Muscle layer of colon (tissue), 2 donors: ENCODE data around the gene NACC2.
"Not testable (repeated sequence)": the region's sequence is repeated elsewhere in the genome, so short reads cannot be mapped to it uniquely, and the experiment has no call there.

Experiments used
- H3K27ac ChIP-seq: one replicate; pipeline ENCODE4 v1.7.0; 2013; ENCODE audit warnings: low read depth, mild to moderate bottlenecking, low read length, moderate library complexity
- H3K27me3 ChIP-seq, 2 donors: one replicate each; pipeline ENCODE4 v1.7.0; 2013; ENCODE audit warnings: low read length in 2 of 2, mild to moderate bottlenecking in 2 of 2; ENCODE audit not compliant: insufficient read depth in 2 of 2, control insufficient read depth in 1 of 2
- H3K36me3 ChIP-seq: one replicate; pipeline ENCODE4 v1.7.0; 2013; ENCODE audit warnings: mild to moderate bottlenecking, low read length; ENCODE audit not compliant: insufficient read depth
- H3K4me1 ChIP-seq: one replicate; pipeline ENCODE4 v1.7.0; 2013; ENCODE audit warnings: mild to moderate bottlenecking, low read length; ENCODE audit not compliant: insufficient read depth
- H3K4me3 ChIP-seq, 2 donors: one replicate each; pipeline ENCODE4 v1.7.0; 2013; ENCODE audit warnings: low read length in 2 of 2, low read depth in 1 of 2, mild to moderate bottlenecking in 1 of 2, moderate library complexity in 1 of 2
- H3K9ac ChIP-seq: one replicate; pipeline ENCODE4 v1.7.0; 2013; ENCODE audit warnings: low read length
- H3K9me3 ChIP-seq: one replicate; pipeline ENCODE4 v1.7.0; 2013; ENCODE audit warnings: mild to moderate bottlenecking, low read length
- donor health status: abdominal sarcoma.
- donor health status: Adenocarcinoma of cecum.

NACC2 gene

DNA sequence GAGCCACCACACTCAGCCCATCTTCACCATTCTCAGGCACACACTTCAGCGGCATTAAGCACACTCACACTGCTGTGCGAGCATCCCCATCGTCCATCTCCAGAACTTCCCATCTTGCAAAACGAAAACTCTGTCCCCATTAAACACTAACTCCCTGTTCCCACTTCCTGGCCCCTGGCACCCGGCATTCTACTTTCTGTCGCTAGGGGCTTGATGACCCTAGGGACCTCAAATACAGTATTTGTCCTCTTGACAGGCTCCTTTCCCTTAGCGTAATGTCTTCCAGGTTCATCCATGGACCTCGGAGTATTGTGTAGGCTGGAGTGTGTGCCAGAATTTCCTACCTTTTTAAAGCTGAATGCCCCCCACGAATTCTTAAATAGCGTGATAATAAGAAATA is 119.3 kb downstream of the NACC2 start:
- Histone ChIP-seq H3K4me3 (no peak overlapping the region), H3K27me3 (peaks cover 0 to 17% of the 10 kb centered on the region in 2 donors), H3K27ac (no peak overlapping the region), H3K9ac (no peak overlapping the region), H3K36me3 (no peaks in the 10 kb centered on the region), H3K4me1 (no peaks in the 10 kb centered on the region), H3K9me3 (no peaks in the 10 kb centered on the region)

DNA sequence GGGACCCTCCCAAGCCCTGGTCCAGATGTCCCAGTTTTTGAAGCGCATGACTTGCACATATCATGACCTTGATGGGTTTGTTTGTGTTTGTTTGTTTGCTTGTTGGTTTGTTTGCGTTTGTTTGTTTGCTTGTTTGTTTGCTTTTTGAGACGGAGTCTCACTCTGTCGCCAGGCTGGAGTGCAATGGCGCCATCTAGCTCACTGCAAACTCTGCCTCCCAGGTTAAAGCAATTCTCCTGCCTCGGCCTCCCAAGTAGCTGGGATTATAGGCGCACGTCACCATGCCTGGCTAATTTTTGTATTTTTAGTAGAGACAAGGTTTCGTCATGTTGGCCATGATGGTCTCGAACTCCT is 120.9 kb downstream of the NACC2 start:
- Histone ChIP-seq H3K9ac (no peak overlapping the region), H3K4me3 (no peak overlapping the region), H3K27ac (no peak overlapping the region), H3K4me1 (no peaks in the 10 kb centered on the region), H3K9me3 (no peaks in the 10 kb centered on the region), H3K36me3 (no peaks in the 10 kb centered on the region), H3K27me3 (peaks cover 0 to 17% of the 10 kb centered on the region in 2 donors)

DNA sequence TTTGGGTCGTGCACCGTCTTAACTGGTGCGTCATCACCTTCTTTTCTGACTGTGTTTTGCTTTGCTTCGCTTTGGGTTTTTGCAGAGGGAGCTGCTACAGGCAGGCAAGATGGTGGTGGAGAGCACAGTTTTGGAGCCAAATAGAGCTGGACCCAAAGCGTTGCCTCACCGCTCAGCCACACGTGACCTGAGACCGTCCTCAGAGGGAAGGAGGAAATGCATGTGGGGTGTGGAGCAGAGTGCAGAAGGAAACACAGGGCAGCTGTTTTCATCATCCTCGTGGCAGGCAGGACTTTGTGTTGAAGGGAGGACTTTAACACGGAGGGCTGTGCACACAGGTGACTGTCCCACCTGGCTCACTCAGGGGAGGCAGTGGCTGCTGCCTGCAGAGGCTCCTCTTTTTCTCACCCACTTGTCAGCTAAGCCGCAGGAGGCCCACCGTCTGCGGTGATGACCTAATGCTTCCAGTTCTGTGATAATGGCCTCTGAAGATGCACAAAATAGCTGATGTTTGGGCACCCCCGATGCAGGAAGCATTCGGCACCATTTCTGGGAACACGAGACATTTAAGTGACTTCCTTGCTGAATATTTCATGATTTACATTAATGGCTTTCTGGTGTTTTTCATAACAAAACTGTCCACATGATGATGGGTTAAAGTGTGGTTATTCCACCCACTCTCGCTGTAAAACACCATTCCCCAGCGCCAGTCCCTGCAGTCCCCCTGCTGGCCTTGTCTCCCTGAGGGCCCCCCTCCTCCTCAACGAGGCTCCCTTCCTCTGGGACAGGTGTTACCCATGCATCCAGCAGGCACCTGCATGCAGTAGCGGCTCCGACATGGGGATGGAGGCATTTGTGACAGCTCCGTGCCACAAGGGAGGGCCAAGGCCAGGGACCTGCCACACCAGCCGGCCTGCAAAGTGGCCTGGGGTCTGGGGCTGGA is 121.5 kb downstream of the NACC2 start:
- Histone ChIP-seq H3K4me1 (no peaks in the 10 kb centered on the region), H3K4me3 (no peak overlapping the region), H3K27ac (no peak overlapping the region), H3K9me3 (no peaks in the 10 kb centered on the region), H3K9ac (no peak overlapping the region), H3K36me3 (no peaks in the 10 kb centered on the region), H3K27me3 (peaks cover 0 to 12% of the 10 kb centered on the region in 2 donors)

DNA sequence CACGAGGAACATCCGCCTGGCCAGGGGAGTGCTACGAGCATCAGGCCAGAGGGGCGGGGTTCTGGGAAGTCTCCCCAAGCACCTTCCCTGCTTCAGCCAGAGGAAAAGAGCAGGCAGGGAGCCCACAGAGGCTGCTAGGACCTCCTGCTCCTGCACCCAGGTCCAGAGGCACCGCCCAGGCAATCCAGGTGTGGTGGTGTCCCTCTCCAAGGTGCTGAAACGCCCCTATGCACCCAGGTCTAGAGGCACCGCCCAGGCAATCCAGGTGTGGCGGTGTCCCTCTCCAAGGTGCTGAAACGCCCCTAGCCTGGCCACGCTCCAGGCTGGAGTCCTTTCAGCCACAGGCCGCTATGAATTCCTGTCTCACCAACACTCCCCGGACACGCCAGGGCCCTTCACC is 123.2 kb downstream of the NACC2 start:
- no peaks in the 10 kb centered on the region for H3K9me3 ChIP-seq

DNA sequence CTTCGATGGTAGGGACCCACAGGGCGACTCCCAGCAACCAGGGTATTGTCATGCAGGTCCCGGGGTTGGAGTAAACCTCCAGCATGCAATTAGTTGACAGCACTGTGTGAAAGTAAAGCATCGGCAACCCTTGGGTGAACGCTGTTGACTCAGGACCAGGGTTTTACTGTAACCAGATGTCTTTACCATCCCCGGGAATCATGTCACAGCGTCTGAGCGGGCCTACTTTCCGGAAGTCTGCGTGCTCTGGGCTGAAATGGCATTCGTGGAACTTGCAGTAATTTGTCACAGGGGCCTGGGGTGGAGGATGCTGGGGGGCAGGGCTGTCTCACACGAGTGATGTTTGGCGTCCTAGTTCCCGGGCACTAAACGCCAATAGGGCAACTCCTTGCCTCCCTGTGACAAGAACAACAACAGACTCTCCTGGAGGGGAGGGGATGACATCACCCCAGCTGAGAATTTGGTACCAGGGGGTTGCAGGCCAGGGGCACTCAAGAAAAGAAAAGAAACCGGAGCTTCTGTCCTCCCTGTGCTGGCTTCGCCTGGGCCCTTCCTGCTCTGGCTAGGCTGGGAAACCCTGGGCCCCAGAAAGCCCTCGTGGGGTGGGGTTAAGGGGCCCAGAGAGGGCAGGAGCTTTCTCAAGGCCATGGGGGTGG is 123.8 kb downstream of the NACC2 start:
- Histone ChIP-seq H3K9ac (no peak overlapping the region), H3K4me1 (peaks cover 5% of the 10 kb centered on the region), H3K36me3 (no peaks in the 10 kb centered on the region), H3K9me3 (no peaks in the 10 kb centered on the region), H3K27me3 (peaks cover 0 to 5% of the 10 kb centered on the region in 2 donors), H3K27ac (no peak overlapping the region), H3K4me3 (no peak overlapping the region)

More for the DNA sequence above, 123.2 kb downstream of the NACC2 start:
- no peak overlapping the region for H3K4me3 ChIP-seq
- H3K4me1 ChIP-seq, result peaks cover 5% of the 10 kb centered on the region
- H3K27me3 ChIP-seq, result peaks cover 0 to 8% of the 10 kb centered on the region in 2 donors
- no peaks in the 10 kb centered on the region for H3K36me3 ChIP-seq
- H3K9ac ChIP-seq, result no peak overlapping the region
- H3K27ac ChIP-seq, result no peak overlapping the region

DNA sequence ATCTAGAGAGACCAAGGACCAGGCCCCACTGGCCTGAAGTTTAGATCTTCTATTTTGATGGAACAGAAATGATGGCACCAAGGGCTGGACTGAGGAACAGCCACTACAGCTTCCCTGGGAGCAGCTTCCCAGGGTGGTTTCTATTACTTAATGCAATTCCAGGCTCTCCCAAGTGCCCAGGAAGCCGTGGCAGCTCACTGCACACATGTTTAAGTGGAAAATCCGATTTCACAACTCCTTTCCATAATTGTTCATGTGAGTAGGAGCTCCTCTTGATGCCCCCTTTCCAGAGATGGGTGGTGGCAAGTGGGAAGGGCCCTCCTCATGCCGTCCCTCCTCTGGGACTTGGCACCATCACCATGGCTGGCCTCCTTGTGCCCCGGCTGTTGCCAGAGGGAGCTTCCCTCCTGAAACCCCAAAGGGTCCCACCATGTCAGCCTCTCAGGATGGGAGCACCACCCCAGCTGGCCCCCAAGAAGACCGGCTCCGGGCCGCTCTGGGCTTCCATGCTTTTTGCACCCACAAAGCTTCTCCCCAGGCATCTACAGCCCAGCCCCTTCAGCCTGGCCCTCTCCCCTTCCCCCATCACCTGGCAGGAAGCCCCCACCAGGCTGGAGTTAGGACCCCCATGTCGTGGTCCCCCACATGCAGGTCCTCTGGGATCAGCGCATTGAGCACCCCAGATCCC is 124.8 kb downstream of the NACC2 start:
- no peaks in the 10 kb centered on the region for H3K36me3 ChIP-seq
- H3K9ac ChIP-seq, result no peak overlapping the region
- peaks cover 0 to 5% of the 10 kb centered on the region in 2 donors for H3K27me3 ChIP-seq
- no peaks in the 10 kb centered on the region for H3K9me3 ChIP-seq
- H3K4me1 ChIP-seq, result peaks cover 5% of the 10 kb centered on the region
- H3K4me3 ChIP-seq, result no peak overlapping the region
- H3K27ac ChIP-seq, result no peak overlapping the region

DNA sequence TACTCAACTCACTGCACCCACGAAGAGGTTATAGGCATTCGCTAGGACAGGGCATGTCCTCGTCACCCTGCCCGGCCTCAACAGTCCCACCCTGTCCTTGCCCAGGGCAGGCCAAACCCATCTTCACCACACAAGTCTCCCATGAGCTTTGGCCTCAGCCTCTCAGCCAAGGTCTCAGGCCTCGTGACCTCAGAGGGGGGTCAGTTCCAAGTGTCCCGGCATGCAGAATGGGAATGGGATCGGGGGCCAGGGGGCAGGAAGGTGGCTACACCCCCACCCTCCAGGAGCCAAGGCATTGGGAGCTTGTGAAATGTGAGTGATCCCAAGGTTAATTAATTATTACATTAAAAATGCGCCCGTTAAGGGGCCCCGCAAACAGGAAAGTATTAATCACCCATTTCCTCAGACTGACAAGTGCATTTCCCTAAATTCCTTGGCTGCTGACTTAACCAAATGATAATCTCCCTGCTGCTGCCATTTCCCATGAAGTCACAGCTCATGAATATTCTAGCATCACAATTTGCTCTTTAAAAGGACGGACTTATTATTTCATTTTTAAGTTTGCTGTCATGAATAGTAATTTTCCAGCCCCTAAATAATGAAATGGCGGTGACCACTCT is 125.9 kb downstream of the NACC2 start:
- peaks cover 5% of the 10 kb centered on the region for H3K4me1 ChIP-seq
- H3K27me3 ChIP-seq, result peaks cover 0 to 5% of the 10 kb centered on the region in 2 donors
- no peak overlapping the region for H3K4me3 ChIP-seq
- H3K36me3 ChIP-seq, result no peaks in the 10 kb centered on the region
- H3K9me3 ChIP-seq, result no peaks in the 10 kb centered on the region
- H3K27ac ChIP-seq, result no peak overlapping the region
- no peak overlapping the region for H3K9ac ChIP-seq

DNA sequence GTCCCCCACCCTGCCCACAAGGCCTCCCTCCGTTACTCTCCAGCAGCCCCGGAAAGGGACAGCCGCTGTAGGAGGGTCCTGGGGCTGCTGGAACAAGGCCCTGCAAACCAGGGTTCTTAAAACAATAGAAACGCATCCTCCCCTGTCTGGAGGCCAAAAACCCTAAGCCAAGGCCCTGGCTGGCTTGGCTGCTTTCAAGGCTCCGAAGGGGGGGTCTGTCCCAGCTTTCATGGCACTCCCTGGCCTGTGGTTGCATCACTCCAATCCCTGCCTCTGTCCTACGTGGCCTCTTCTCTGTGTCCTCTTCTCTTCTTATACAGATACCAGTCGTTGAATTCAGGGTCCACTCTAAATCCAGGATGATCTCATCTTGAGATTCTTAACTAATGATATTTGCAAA is 126.5 kb downstream of the NACC2 start:
- Histone ChIP-seq H3K9me3 (no peaks in the 10 kb centered on the region), H3K27me3 (peaks cover 0 to 5% of the 10 kb centered on the region in 2 donors), H3K27ac (no peak overlapping the region), H3K4me1 (peaks cover 5% of the 10 kb centered on the region), H3K9ac (no peak overlapping the region), H3K4me3 (no peak overlapping the region), H3K36me3 (no peaks in the 10 kb centered on the region)

DNA sequence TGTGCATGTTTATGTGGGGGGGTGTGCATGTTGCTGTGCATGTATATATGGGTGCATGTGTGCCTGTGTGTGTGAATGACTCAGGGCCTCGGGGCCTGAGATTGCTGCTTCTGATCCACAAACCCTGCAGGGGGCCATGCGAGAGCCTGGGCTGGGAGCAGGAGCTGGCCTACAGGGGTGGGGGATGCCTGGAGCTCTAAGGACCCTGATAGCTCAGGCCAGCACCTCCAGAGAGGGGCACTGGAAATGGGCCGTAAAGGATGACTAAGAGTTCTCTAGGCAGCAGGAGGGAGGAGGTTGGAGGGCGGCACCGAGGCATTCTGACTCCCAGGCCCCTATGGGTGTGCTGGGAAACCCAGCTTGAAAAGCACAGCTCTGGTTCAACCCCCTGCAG is 127.0 kb downstream of the NACC2 start:
- peaks cover 0 to 5% of the 10 kb centered on the region in 2 donors for H3K27me3 ChIP-seq
- H3K9ac ChIP-seq, result no peak overlapping the region
- no peaks in the 10 kb centered on the region for H3K36me3 ChIP-seq
- H3K27ac ChIP-seq, result no peak overlapping the region
- H3K4me3 ChIP-seq, result no peak overlapping the region
- peaks cover 5% of the 10 kb centered on the region for H3K4me1 ChIP-seq
- no peaks in the 10 kb centered on the region for H3K9me3 ChIP-seq

DNA sequence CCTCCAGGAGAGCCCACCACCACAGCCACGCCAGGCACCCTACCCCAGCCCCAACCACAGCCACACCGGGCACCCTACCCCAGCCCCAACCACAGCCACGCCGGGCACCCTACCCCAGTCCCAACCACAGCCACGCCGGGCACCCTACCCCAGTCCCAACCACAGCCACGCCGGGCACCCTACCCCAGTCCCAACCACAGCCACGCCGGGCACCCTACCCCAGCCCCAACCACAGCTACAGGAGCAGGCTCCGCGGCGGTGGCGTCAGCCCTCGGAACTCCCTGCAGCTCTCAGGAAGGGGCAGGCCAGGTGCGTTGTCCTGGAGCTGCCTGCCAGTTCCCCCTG is 128.2 kb downstream of the NACC2 start:
- not testable (repeated sequence) for H3K9me3 ChIP-seq, H3K27ac ChIP-seq, H3K36me3 ChIP-seq, H3K4me3 ChIP-seq, H3K27me3 ChIP-seq, H3K9ac ChIP-seq, H3K4me1 ChIP-seq

DNA sequence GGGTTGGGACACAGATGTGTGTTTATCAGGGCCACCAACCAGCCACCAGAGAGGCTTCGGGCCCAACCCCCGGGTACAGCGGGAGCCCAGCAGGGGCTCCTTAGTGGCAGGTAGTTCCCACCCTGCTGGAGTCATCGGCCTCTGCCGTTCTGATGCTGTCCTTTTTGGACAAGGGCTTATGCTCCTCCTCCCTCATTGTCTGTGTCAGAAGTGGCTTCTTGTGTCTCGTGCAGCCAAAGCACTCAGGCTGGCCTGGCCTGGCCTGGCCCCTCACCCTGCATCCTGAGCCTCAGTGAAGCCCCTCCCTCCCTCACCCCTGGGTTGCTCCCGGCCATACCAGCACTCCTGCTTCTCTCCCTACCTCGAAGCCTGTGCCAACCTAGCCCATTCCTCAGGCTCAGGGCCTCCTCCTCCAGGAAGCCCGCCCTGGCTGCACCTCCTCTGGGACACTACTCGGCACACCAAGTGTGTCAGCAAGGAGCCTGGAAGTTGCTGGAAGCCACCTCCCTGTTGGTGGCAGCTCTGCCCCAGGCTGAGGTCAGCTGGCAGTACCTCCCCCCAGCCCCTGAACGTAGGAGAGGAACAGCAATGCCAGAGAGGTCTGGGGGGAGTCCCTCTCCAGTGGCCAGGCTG is 129.8 kb downstream of the NACC2 start:
- H3K4me3 ChIP-seq, result no peak overlapping the region
- H3K4me1 ChIP-seq, result peaks cover 11% of the 10 kb centered on the region
- no peaks in the 10 kb centered on the region for H3K9me3 ChIP-seq
- H3K27ac ChIP-seq, result no peak overlapping the region
- H3K27me3 ChIP-seq, result no peaks in the 10 kb centered on the region
- H3K9ac ChIP-seq, result no peak overlapping the region
- H3K36me3 ChIP-seq, result no peaks in the 10 kb centered on the region
